ENCODE results near the gene DNAJC7.

DNAJC7 gene

DNA sequence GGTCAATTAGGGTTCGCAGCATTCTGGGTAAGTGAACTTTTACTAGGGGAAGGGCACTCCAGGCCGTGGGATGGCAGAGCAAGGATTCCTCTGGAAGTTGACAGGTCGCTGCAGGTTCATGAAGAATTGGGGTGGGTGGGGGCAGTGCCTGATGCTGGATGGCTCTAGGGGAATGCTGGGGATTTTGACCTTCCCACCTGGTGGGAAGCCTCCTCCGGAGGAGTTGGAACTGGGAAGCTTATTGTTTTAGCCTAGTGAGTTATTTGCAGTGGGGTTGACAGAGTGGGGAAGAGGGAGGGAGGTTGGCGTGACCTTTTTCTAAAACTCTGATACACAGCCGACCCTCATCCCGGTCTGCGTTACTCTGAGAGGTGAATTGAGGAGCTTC, 33.8 kb upstream of the DNAJC7 start:
- no peak for DNase-seq
- TF ChIP-seq POLR2A (IDR thresholded peaks at IDR 0.05; ENCODE audit: low read length): no peak
- TF ChIP-seq GATA1 (IDR thresholded peaks at IDR 0.05; ENCODE audit: low read depth, low read length): no peak

DNA sequence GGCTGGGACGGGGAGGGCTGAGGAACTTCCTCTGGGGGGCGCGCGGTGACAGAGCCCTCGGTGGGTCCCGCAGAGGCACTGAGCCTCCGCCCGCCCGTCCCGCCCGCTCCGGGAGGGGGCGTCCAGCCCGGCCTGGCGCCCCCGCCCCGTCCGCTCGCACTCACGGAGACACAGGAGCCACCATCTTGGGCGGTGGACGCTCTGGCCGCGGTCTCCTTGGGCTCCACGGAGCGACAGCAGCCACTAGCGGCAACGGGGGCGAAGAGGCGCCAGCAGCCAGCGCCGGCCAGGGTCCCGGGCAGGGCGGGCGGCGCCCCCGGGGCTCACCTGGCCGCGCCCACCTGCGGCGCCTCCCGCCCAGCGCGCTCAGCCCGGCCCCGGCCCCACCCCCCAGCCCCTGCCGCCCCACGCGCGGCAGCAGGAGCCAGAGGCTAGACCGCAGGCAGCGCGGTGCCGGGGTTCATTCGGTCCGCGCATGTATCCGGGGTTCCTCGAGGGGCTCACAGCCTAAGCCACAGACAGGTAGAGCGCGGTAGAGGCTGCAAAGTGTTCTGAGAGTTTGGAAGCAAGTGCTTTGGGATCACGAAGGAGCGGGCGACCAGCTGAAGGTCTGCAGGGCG, 33.3 kb upstream of the DNAJC7 start, which contains the start of gene C17orf113:
Gene C17orf113 (minus strand): TSS at position 209 of the 620 bp plus-strand sequence. CDS start 7,225 bp downstream, outside the sequence.
- peak; percentile 65 to 74 for DNase-seq
- no peak for TF ChIP-seq GATA1 (IDR thresholded peaks at IDR 0.05; ENCODE audit: low read depth, low read length)
- no peak for TF ChIP-seq POLR2A (IDR thresholded peaks at IDR 0.05; ENCODE audit: low read length)

DNA sequence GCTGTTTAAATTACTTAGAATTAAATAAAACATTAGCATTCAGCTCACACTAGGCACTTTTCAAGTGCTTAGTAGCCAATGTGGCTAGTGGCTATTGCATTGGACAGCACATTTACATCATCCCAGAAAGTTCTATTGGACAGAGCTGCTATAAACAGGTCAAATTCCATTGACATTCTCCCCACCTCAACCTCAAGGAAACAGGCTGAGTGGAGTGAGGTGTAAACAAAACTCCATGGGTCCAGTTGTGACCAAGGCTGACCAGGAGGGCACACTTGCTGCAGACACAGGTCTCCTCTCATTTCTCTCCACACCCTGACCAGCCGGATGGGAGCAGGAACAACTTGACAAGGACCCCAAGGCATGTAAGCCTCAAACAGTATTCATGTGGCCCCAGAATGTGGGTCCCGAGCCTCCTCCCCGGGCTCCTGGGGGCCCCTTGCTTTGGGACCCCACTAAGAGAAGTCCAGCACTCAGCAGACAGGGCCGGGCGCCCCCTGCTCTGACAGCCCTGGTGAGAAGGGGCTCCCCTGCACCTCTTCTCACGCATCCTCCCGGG, 32.7 kb upstream of the DNAJC7 start:
- no peak for TF ChIP-seq GATA1 (IDR thresholded peaks at IDR 0.05; ENCODE audit: low read depth, low read length)
- TF ChIP-seq POLR2A (IDR thresholded peaks at IDR 0.05; ENCODE audit: low read length): no peak
- DNase-seq: no peak

DNA sequence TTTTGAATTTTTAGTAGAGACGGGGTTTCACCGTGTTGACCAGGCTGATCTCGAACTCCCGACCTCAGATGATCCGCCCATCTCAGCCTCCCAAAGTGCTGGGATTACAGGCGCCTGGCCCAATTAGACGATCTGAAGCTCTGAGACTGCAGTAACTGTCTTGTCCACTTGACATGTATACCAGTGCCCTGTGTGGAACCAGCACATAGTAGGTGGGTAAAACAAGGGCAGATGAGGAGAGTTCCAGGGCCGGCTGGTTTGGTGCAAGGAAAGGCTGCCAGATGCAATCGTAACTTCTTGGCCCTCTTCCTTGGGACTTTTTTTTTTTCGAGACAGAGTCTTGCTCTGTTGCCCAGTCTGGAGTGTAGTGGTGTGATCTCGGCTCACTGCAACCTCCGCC, 30.1 kb upstream of the DNAJC7 start:
- no peak for TF ChIP-seq GATA1 (IDR thresholded peaks at IDR 0.05; ENCODE audit: low read depth, low read length)
- no peak for TF ChIP-seq POLR2A (IDR thresholded peaks at IDR 0.05; ENCODE audit: low read length)
- DNase-seq: no peak

DNA sequence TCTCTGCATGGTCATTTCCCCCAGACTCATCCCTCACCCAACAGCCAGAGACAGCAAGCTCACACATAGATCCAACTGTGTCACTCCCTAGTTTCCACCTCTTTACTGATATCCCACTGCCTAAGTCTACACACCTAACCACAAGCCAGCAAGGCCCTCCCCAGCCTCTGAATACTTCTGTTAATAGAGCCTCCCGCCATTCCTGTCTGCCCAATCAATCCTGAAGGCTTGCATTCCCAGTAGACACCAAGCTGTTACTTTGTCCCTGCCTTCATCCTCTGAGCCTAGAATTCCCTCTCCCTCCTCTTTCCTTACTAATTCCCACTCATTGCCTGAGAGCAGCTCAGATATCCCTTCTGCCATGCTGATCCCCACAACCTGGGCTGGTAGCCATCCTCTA, 28.5 kb upstream of the DNAJC7 start:
- no peak for DNase-seq
- TF ChIP-seq GATA1 (IDR thresholded peaks at IDR 0.05; ENCODE audit: low read depth, low read length): no peak
- TF ChIP-seq POLR2A (IDR thresholded peaks at IDR 0.05; ENCODE audit: low read length): no peak

DNA sequence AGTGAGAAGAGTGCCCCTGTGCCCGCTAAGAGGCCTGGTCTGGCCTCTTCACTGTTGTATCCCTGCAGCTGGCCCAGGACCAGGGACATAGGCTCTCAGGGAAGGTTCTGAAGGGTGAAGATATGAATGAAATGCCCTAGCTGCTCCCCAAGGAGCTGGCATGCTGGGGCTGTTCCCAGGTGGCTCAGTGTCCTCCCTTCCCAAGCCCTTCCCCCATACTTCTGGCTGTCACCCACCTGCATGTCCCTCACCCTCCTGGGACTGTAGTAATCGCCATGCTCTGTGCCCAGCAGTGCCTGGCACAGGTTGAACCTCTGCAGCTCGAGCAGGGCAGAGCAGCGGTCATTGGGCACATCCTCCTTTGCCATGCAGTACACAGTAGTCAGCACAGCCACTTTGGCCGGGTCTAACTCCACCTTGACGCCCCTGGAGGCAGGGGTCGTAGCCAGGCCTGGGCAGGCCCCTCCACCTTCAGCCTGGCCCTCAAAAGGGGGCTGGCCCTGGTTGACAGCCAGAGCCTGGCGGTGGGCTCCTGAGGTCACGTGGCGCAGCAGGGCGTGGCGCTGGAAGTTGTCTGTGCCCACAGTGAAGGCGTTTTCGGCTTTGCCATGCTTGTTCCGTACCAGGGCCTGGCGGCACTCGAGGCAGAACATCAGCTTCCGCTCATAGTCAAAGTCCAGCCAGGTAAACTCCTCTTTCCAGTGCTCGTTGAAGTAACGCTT, 25.5 kb upstream of the DNAJC7 start:
- no peak for DNase-seq

DNA sequence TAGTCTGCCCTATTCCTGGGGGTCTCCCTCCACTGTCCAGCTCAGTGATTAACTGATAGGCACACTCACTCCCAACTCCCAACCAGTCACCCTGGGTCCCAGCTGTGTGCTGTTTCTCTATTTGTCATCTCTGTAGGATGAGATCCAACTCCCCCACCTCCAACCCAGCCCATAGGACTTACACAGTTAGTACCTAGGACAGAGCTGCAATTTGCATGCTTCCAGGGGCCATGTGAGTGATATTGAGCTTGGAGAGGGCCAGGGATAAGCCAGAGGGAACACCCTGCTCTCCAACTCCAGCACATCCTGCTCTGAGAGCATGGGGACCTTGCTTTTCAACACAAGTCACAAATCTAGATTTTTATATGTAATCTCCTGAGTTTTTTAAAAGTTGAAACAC, 24.4 kb upstream of the DNAJC7 start:
- no peak for DNase-seq
- TF ChIP-seq GATA1 (IDR thresholded peaks at IDR 0.05; ENCODE audit: low read depth, low read length): no peak
- TF ChIP-seq POLR2A (IDR thresholded peaks at IDR 0.05; ENCODE audit: low read length): no peak

More for the DNA sequence above, 25.5 kb upstream of the DNAJC7 start:
- TF ChIP-seq GATA1 (IDR thresholded peaks at IDR 0.05; ENCODE audit: low read depth, low read length): no peak
- no peak for TF ChIP-seq POLR2A (IDR thresholded peaks at IDR 0.05; ENCODE audit: low read length)

DNA sequence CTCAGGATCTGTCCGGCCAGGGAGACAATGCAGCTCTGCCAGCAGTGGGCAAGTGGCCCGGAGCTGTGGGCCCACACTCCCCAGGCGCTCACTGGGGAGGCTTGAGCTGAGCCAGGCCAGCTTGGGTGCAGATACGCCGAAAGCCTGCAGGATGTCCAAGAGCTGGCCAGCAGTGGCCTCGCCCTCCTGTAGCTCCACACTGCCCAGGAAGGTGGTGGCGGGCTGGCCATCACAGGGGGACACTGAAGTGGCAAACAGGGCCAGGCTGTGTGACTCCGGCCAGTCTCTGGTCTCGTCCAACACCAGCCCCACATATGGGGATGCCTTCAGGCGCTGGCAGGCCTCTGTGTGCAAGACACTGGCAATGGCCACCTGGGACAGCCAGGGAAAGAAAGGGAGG, 23.6 kb upstream of the DNAJC7 start:
- no peak for DNase-seq
- TF ChIP-seq GATA1 (IDR thresholded peaks at IDR 0.05; ENCODE audit: low read depth, low read length) (no peak), POLR2A (IDR thresholded peaks at IDR 0.05; ENCODE audit: low read length) (no peak)

DNA sequence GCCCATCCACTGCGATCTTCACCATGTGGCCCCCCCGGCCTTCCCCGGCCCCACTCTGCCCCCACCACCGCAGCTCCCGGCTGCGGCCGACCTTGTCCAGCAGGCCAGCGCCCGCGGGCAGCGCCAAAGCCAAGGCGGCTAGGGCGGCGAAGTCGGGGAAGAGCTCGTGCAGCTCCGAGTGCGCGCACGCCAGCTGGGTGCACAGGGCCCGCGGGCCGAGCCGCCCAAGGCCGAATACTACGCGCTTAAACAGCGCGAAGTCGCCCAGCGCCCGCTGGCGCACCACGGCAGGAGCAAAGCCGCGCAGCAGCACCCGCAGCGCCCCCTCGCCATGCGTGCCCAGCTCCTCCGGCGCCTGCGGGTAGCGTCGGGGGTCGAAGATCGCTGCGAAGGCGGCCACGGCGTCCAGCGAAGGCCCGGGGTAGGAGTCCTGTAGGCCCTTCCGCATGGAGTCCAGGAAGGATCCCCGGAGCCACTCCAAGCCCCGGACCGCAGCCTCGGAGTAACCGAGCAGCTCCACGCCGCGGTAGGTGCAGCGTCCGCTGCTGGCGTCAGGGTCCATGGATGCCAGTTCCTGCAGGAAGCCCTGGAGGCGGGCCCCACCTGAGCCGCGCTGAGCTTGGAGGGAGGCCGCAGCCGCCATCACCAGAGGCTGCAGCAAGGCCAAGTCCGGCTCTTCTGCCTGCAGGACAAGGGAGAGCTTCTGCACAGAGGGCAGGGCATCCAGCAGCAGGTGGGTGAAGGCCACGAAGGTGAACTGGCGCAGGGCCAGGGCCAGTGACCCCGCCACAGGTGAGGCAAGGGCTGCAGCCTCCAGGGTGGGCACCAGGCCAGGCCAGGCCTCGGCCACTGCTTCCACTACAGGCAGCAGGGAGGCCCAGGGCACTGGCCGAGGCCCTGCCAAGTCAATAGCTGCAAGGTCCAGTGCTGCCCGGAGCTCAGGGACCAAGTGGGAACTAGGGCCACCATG, 22.8 kb upstream of the DNAJC7 start:
- DNase-seq: no peak
- TF ChIP-seq GATA1 (IDR thresholded peaks at IDR 0.05; ENCODE audit: low read depth, low read length): no peak
- TF ChIP-seq POLR2A (IDR thresholded peaks at IDR 0.05; ENCODE audit: low read length): no peak

DNA sequence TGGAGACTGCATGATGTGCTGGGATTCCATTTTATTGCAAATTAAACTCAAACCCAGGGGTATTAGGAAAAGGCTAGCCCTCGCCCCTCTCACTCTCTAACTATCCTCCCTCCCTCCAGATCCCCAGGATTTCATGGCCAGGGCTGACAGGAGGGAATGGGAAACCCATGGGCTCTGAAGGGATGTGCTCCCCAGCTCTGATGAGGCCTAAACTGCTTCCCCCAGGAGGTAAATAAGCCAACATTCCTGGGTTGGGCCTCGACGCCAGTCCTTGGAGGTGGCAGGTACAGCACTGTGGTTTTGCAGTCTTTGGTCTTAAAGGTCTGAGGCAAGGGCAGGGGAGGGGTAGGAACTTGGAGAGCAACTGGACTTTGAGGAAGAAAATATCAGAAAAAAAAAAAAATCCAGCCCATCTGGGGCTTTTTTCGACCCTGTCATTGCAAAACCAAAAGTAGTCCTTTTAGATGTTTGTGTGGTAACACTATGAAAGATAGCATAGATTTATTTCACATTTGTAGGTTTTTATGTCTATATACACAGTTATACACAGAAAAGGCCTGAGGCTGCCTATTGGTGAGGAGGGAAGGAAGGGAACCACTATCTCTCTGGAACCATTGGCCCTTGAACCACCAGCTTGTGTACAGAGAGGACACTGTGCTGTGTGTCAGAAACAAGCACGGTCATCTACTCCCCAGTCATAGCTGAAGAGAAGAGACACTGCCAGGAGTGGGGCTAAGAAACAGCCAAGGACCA, 21.2 kb upstream of the DNAJC7 start:
- DNase-seq: no peak
- no peak for TF ChIP-seq POLR2A (IDR thresholded peaks at IDR 0.05; ENCODE audit: low read length)
- no peak for TF ChIP-seq GATA1 (IDR thresholded peaks at IDR 0.05; ENCODE audit: low read depth, low read length)

DNA sequence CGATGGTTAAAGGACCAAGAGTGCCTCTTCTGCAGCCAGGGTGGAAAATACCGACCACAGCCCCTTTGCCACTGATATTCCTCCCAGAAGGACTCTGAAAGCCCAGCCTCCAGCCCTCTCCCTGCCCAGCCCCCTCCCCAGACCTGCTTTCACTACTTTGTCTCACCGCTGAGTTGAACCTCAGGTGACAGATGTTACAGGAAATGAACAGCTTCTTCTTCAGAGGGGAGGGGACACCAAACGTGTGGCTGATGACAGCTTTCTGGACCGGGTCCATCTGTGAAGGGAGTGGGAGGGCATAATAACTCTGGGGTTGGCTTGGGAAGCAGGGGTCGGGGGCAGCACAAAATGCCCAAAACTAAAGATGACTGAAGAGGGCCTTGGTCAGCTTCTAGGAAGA, 16.8 kb upstream of the DNAJC7 start:
- no peak for DNase-seq
- TF ChIP-seq GATA1 (IDR thresholded peaks at IDR 0.05; ENCODE audit: low read depth, low read length): no peak
- no peak for TF ChIP-seq POLR2A (IDR thresholded peaks at IDR 0.05; ENCODE audit: low read length)

DNA sequence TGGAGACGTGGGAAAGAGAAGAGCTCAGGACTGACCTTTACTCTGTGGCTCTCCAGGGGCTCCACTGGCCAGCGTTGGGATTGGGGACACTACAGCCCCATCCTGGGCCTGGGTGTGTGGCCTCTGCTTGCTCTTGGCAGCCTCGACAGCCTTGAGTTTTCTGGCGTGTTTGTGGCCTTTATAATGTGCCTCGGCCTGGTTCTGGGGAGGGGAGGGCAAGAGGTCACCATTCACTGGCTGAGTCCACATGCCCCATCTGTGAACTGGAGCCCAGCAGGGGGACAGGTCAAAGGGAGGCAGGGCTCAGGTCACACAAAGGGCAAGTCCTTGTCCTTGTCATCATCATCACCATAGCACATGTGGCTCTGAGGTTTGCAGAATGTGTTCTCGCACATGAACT, 14.3 kb upstream of the DNAJC7 start:
- TF ChIP-seq POLR2A (IDR thresholded peaks at IDR 0.05; ENCODE audit: low read length) (no peak), GATA1 (IDR thresholded peaks at IDR 0.05; ENCODE audit: low read depth, low read length) (no peak)
- DNase-seq: no peak

DNA sequence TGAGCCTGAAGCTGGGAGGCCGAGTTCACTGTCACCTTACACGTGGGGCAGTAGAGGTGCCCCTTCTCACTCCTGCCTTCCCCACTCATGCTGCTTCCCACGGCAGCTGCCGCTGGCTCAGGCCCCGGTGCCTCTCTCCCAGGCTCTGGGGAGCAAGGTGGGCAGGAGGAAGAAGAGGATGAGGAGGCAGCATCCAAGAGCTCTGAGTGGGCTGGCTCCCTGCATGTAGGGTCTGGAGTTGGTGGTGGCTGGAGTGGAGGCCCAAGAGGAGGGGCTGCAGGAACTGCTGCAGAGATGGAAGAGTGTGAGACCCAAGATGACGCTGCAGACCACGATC, 11.5 kb upstream of the DNAJC7 start:
- TF ChIP-seq GATA1 (IDR thresholded peaks at IDR 0.05; ENCODE audit: low read depth, low read length) (no peak), POLR2A (IDR thresholded peaks at IDR 0.05; ENCODE audit: low read length) (no peak)
- no peak for DNase-seq

Measured in erythroblast (primary cell).